OCI-M1 (cell line): ENCODE results near the gene PPP6C.
"Not testable (repeated sequence)": the region's sequence is repeated elsewhere in the genome, so short reads cannot be mapped to it uniquely, and the experiment has no call there.

Experiments used
- DNase-seq: peaks from one replicate; lab custom pipeline; 2025; lab: John Stamatoyannopoulos, UW

PPP6C gene

GRCh38 chr9:125181756-125182155 is 7.8 kb downstream of the PPP6C start:
- DNase-seq = not testable (repeated sequence)

- no peak for DNase-seq
Measured at GRCh38 chr9:125180876-125181275, 8.7 kb downstream of the PPP6C start.

GRCh38 chr9:125179776-125180175 is 9.8 kb downstream of the PPP6C start:
- not testable (repeated sequence) for DNase-seq

- no peak for DNase-seq
Measured at GRCh38 chr9:125177888-125178287, 11.7 kb downstream of the PPP6C start.

- DNase-seq = no peak
Measured at GRCh38 chr9:125176636-125177035, 13.0 kb downstream of the PPP6C start.

- DNase-seq = no peak
Measured at GRCh38 chr9:125172031-125172755, 17.4 kb downstream of the PPP6C start.

- DNase-seq = no peak
Measured at GRCh38 chr9:125169895-125170294, 19.7 kb downstream of the PPP6C start.

- no peak for DNase-seq
Measured at GRCh38 chr9:125166762-125167161, 22.8 kb downstream of the PPP6C start.

- DNase-seq = not testable (repeated sequence)
Measured at GRCh38 chr9:125162891-125163290, 26.7 kb downstream of the PPP6C start.

- no peak for DNase-seq
Measured at GRCh38 chr9:125161284-125161918, 28.2 kb downstream of the PPP6C start.

- no peak for DNase-seq
Measured at GRCh38 chr9:125160750-125161149, 28.9 kb downstream of the PPP6C start.

- DNase-seq = no peak
Measured at GRCh38 chr9:125156551-125156950, 33.1 kb downstream of the PPP6C start.

GRCh38 chr9:125153712-125154367 is 35.8 kb downstream of the PPP6C start:
- DNase-seq = no peak

- no peak for DNase-seq
Measured at GRCh38 chr9:125151730-125152129, 37.9 kb downstream of the PPP6C start.

GRCh38 chr9:125150349-125151245 is 39.0 kb downstream of the PPP6C start:
- no peak for DNase-seq

GRCh38 chr9:125147401-125147951 is 42.1 kb downstream of the PPP6C start:
- DNase-seq = no peak

- no peak for DNase-seq
Measured at GRCh38 chr9:125146247-125146646, 43.4 kb downstream of the PPP6C start.

- no peak for DNase-seq
Measured at GRCh38 chr9:125145425-125145824, 44.2 kb downstream of the PPP6C start.

- peak; percentile 99 for DNase-seq
Measured at GRCh38 chr9:125143377-125144090, 46.1 kb downstream of the PPP6C start, which contains the start of gene SCAI. TSS of gene SCAI (minus strand) at chr9:125143528. CDS start at chr9:125143437, 91 bp downstream.

GRCh38 chr9:125142560-125143376 is 46.8 kb downstream of the PPP6C start:
- DNase-seq = peak; percentile 32
